NB4 (cell line): ENCODE data around the gene PPP1R1C.

Experiments
- CTCF ChIP-seq: IDR thresholded peaks from one replicate; pipeline ENCODE4 v1.5.1; 2012; ENCODE audit warnings: low read depth, low read length
- MAX ChIP-seq: IDR thresholded peaks from 2 replicates; pipeline ENCODE4 v1.6.1; 2011; ENCODE audit warnings: low read depth, low read length
- MYC ChIP-seq: IDR thresholded peaks from 2 replicates; pipeline ENCODE4 v1.6.1; 2011; ENCODE audit warnings: low read depth, low read length
- POLR2A ChIP-seq: IDR thresholded peaks from 2 replicates; pipeline ENCODE4 v1.6.1; 2011; ENCODE audit warnings: mild to moderate bottlenecking; ENCODE audit not compliant: insufficient read length; ENCODE audit errors: extremely low read depth

GRCh38 chr2:182019731-182020130, 34.1 kb downstream of the PPP1R1C start:
- TF ChIP-seq CTCF, result no peak
- TF ChIP-seq POLR2A, result no peak
- no peak for TF ChIP-seq MYC
- no peak for TF ChIP-seq MAX
